ENCODE data around the gene CRY2. TPM values are rescaled to one million over a fixed set of nuclear protein-coding genes. Genes with fewer than 3 reads are reported as not detected.
A peak's percentile ranks its signal among the peaks of the same experiment; 100 is the strongest.

Gene CRY2
- total and polyA plus RNA-seq, 4 donors = 16.7 to 72.9 (median 33.0) TPM

GRCh38 chr11:45844822-45845578, 2.3 kb upstream of the CRY2 start:
- TF ChIP-seq CTCF (IDR thresholded peaks at IDR 0.05; ENCODE audit: low read depth, low read length, missing input control) = no peak
- peak; percentile 48 to 66 for TF ChIP-seq HNF4A (conservative IDR thresholded peaks at IDR 0.05)
- no peak for TF ChIP-seq FOXA2 (IDR thresholded peaks at IDR 0.05)
- no peak for TF ChIP-seq EGR1 (IDR thresholded peaks at IDR 0.05; ENCODE audit: low read depth in 2 of 2)
- TF ChIP-seq RAD21 (IDR thresholded peaks at IDR 0.05) = no peak
- TF ChIP-seq NR2F2 (IDR thresholded peaks at IDR 0.05) = no peak
- TF ChIP-seq ZBTB33 (IDR thresholded peaks at IDR 0.05) = no peak
- no peak for TF ChIP-seq ATF3 (IDR thresholded peaks at IDR 0.05)
- TF ChIP-seq FOXA1 (IDR thresholded peaks at IDR 0.05) = no peak
- TF ChIP-seq HNF4G (IDR thresholded peaks at IDR 0.05) = no peak
- TF ChIP-seq MAX (IDR thresholded peaks at IDR 0.05) = peak; percentile 13
- TF ChIP-seq REST (IDR thresholded peaks at IDR 0.05) = no peak
- peak; percentile 52 to 72 for TF ChIP-seq RXRA (IDR thresholded peaks at IDR 0.05)
- TF ChIP-seq YY1 (IDR thresholded peaks at IDR 0.05) = peak; percentile 15
- no peak for TF ChIP-seq TAF1 (conservative IDR thresholded peaks at IDR 0.05)
- no peak for TF ChIP-seq JUND (IDR thresholded peaks at IDR 0.05)
- TF ChIP-seq GABPA (IDR thresholded peaks at IDR 0.05 in 1 of 2, conservative IDR thresholded peaks at IDR 0.05 in 1 of 2) = no peak
- peak; percentile 19 for TF ChIP-seq SP1 (IDR thresholded peaks at IDR 0.05)
- 39% methylated on average over 3 of the region's 3 CpGs for WGBS
- H3K27ac ChIP-seq (ENCODE audit: low read depth in 1 of 2, low read length in 2 of 2) = peak overlapping the region; percentile 48 to 82

More at GRCh38 chr11:45844822-45845578, 2.3 kb upstream of the CRY2 start:
- H3K27me3 ChIP-seq (ENCODE audit: control insufficient read depth in 4 of 4, insufficient read depth in 4 of 4, low read length in 3 of 4) = no peaks in the 10 kb centered on the region
- peaks cover 9 to 56% (median 41%) of the 10 kb centered on the region in 4 donors for H3K4me1 ChIP-seq (ENCODE audit: control insufficient read depth in 4 of 4, insufficient read depth in 4 of 4, low read length in 3 of 4)
- no peaks in the 10 kb centered on the region for H3K36me3 ChIP-seq (ENCODE audit: control insufficient read depth in 4 of 4, insufficient read depth in 3 of 4, low read depth in 1 of 4, low read length in 3 of 4)
- no peak overlapping the region for H3K9ac ChIP-seq (ENCODE audit: low read depth in 1 of 2, low read length in 2 of 2)
- no peak overlapping the region for H3K4me3 ChIP-seq (ENCODE audit: low read depth in 1 of 3, low read length in 3 of 3)
- DNase-seq (ENCODE audit: low spot score) = no peak
- H3K9me3 ChIP-seq (ENCODE audit: control insufficient read depth in 4 of 4, low read length in 3 of 4) = no peaks in the 10 kb centered on the region

All from liver (tissue), 9 donors.